HUDEP-2 (cell line): ENCODE measurements around the gene LYST.
"Not testable (repeated sequence)": the region's sequence is repeated elsewhere in the genome, so short reads cannot be mapped to it uniquely, and the experiment has no call there.

Experiments
- DNase-seq, 76 experiments: peaks; one replicate each; lab custom pipeline; 2025; ENCODE audit not compliant: unreplicated experiment in 76 of 76; lab: John Stamatoyannopoulos, UW

Gene LYST

DNA sequence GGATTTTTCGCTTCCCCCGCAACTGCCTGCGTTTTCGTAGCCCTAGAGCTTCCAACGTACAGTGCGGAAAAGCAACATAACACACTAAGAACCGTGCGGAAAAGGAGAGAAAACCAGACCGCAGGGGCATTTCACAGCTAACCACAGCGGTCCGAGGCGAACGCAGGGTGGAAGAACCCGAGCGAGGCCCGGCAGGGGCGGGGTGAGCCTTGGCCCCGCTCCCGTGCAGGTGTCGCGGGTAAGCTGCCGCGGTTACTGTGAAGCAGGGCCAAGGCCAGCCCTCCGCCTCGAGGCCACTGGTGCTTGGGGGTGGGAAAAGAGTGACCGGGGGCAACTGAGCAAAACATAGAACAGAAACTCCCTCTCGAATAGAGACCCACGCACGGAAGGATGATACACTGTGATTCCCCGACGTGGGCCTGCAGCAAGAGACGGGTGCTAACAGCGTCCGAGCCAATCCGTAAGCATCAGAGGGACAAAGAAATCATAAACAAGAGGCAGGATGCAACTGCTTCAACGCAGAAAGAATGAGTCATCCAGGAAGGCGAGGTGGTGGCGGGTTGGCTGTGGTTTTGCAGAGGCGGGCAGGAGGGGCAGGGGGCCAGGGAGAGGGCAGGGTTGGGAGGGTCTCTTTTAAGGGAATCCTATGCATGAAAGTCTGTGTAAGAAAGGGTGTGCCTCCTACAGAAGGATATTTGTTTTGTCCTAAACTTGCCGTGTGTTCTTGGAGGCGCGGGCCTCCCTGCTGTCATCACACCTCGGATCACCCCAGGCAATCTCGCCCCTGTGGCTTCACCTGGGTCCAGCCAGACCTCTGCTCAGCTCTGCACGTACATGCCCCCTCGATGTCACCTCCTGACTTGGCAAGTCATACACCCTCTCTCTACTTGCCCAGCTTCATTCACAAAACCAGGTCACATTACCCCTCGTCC, 224.4 kb downstream of the LYST start:
- DNase-seq: no peak

DNA sequence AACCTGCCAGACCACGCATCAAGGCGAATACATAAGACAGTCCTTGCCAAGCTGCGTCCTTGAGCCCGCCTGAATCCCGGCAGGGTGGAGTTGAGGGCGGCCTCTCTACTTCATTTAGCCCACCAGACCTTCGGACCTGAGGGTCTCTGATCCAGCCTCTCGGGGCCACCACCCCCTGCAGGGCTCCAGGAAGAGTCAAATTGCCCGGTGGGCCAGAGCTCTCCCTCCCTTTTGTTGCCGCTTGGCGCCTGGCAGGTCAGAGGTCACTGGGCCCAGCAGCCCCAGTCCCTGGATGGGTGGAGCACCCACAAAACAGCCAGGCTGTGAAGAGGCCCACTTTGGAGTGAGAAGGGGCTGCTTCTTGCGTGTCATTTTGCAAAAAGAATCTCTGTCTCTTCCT, 226.1 kb downstream of the LYST start:
- DNase-seq: no peak

GRCh38 chr1:235639226-235640205, 227.2 kb downstream of the LYST start:
- DNase-seq: no peak

DNA sequence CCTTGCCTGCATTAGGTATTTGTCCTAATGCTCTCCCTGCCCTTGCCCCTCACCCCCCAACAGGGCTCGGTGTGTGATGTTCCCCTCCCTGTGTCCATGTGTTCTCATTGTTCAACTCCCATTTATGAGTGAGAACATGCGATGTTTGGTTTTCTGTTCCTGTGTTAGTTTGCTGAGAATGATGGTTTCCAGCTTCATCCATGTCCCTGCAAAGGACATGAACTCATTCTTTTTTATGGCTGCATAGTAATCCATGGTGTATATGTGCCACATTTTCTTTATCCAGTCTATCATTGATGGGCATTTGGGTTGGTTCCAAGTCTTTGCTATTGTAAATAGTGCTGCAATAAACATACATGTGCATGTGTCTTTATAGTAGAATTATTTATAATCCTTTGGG, 228.1 kb downstream of the LYST start:
- DNase-seq: not testable (repeated sequence)

GRCh38 chr1:235637756-235638534, 228.8 kb downstream of the LYST start:
- DNase-seq: no peak

- no peak for DNase-seq
These were observed 230.6 kb downstream of the LYST start for GRCh38 chr1:235635938-235636662.

DNA sequence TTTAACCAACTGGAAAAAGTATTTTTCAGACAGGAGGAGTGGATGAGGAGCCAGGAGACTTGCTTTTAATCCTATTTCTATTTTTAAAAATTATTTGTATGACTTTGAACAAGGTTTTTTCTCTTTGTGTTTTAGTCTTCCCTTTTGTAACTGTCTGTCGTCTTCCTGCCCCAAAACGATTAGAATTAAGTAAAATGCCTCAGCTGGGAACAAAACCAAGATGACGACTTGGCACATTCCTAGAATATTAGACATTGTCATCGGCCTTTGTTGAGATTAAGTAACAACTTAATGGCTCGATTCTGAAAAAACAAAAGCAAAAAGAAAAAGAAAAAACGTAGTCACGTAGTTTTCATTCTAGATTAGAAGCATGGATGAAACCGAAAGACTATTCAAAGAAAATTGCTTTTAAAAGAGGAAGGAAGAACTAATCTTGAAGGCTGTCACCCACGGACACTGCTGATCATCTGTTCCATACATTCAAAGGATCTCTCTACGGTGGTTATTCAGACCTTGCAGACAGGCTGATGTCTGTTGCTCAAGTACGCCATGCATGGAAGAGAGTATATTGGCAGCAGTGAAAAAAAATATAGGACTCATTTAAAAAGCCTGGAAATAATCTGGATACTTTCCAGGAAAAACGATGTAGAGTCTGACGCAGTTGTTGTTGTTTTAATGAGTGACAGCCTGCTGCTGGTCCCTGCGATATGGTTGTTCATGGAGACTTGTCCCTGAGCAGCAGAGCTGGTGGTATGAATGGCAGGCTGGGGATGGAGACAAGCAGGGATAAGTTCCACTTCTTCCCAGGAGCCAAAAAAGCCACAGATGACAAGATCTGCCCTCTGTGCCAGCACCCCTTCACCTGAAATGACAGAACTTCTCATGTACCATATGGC, 234.0 kb downstream of the LYST start:
- DNase-seq: no peak

GRCh38 chr1:235631816-235632215, 234.9 kb downstream of the LYST start:
- no peak for DNase-seq

GRCh38 chr1:235628316-235629005, 238.2 kb downstream of the LYST start:
- DNase-seq: no peak

- no peak for DNase-seq
These were observed 240.9 kb downstream of the LYST start for GRCh38 chr1:235625831-235626230.

- DNase-seq: no peak
These were observed 241.4 kb downstream of the LYST start for GRCh38 chr1:235625340-235625739.

DNA sequence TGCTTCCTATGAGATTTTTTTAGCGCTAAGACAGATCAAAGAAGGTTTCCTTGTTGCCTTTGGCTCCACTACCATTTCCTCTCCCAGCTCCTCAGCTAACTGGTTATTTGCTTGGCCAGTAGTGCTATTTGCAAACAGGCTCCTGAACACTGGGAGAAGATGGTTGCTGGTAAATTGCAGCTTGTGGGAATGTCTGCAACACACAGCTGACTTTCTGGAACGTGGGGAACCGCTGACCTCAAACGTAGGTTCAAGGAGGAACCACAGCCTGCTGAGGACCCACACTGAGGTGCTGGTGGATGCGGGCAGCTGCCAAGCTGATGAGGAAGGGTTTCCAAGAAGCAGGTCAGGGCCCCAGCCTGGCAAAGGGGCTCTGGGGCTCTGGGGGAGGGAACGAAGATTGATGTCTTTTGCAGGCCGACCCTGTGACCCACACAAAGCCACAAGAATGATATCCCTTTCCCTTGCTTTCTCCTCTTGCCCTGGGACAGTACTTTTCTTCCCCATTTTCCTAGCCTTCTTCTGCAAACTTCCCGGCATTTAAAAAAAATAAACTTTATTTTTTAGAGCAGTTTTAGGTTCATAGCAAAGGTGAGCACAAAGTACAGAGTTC, 241.9 kb downstream of the LYST start:
- no peak for DNase-seq

DNA sequence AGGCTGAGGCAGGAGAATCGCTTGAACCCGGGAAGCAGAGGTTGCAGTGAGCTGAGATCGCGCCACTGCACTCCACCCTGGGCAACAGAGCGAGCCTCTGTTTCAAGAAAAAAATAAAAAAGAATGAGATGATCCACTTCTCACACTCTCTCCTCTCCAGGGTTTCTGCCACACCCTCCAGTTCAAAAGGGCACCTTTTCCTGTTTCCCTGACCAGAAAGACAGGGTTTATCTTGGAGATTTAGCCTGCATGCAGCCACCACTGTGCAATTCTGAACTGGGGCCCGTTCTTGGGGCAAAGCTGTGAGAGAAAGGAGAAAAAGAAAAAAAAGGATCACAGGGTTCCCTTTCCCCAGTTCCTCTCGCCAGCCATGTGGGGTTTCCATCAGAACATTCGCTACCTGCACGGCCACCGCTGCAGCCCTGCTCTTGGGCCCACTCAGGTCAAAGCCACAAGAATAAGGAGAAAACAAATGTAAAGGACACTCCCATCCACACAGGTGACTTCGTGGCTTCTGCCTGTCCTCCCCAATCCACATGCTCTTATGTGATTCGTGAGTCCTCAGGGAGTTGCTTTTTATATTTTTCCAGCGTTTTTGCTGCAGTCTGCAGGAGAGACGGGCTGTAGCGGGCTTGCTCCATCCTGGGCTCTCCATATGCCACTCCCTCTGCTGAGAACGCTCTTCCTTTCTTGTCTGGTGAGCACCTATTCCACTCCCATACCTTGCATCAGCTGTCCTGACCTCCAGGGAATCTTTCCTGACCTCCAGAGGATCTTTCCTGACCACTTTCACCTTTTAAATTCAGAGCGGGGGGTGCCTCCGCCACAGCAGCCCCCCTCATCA, 243.5 kb downstream of the LYST start:
- no peak for DNase-seq

DNA sequence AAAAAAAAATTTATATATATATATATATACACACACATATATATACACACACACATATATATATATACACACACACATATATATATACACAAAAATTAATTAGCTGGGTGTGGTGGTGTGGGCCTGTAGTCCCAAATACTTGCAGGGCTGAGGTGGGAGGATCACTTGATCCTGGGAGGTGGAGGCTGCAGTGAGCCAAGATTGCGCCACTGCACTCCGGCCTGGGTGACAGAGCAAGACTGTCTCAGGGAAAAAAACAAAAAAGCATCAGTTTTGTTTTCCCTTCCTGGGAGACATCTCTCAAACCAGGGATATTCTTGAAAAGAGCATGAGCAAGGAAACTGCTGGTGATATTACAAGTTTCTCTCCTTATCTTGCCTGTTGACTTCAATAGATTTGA, 247.6 kb downstream of the LYST start:
- not testable (repeated sequence) for DNase-seq

- no peak for DNase-seq
These were observed 248.9 kb downstream of the LYST start for GRCh38 chr1:235617808-235618207.

- no peak for DNase-seq
These were observed 249.6 kb downstream of the LYST start for GRCh38 chr1:235617140-235617539.

GRCh38 chr1:235614442-235614954, 252.2 kb downstream of the LYST start:
- no peak for DNase-seq
